ENCODE data around the gene MAP4. TPM values are rescaled to one million over a fixed set of nuclear protein-coding genes. Genes with fewer than 3 reads are reported as not detected.

The MAP4 gene
- total and polyA plus RNA-seq, 3 experiments from 2014 or later = 55.7 to 117 (median 114) TPM

GRCh38 chr3:47996440-47996839 lies 19.8 kb downstream of the MAP4 start:
- Mint-ChIP-seq H3K27ac (peak overlapping the region in 4 of 8 donors; percentile 32 to 74 (median 56)), H3K4me3 (no peak overlapping the region), H3K27me3 (no peaks in the 10 kb centered on the region), H3K4me1 (peaks cover 10 to 36% (median 35%) of the 10 kb centered on the region in 3 donors), H3K9me3 (no peaks in the 10 kb centered on the region), H3K36me3 (peaks cover 5 to 43% (median 10%) of the 10 kb centered on the region in 3 donors)
- no peak overlapping the region for H3K27ac ChIP-seq (ENCODE audit: low read depth, low read length)
- H3K27me3 ChIP-seq (ENCODE audit: insufficient read depth, low read length, poor library complexity, severe bottlenecking) = no peaks in the 10 kb centered on the region
- no peaks in the 10 kb centered on the region for H3K4me1 ChIP-seq (ENCODE audit: insufficient read depth, low read length)
- DNase-seq = no peak
- H3K4me3 ChIP-seq (ENCODE audit: low read length) = no peak overlapping the region
- H3K9me3 ChIP-seq (ENCODE audit: low read length) = no peaks in the 10 kb centered on the region
- no peaks in the 10 kb centered on the region for H3K36me3 ChIP-seq (ENCODE audit: insufficient read depth, low read length)
- ChIA-PET POLR2A (no interaction called here), CTCF (interaction anchor here (0.7 to 1.6 kb wide), 2 partner anchors 159 to 180 kb away, joined by 4 read pairs; no protein-coding TSS in a partner anchor)

- Mint-ChIP-seq H3K27me3 (no peaks in the 10 kb centered on the region), H3K4me1 (peaks cover 10 to 35% (median 33%) of the 10 kb centered on the region in 3 donors), H3K27ac (no peak overlapping the region), H3K4me3 (no peak overlapping the region), H3K9me3 (no peaks in the 10 kb centered on the region), H3K36me3 (peaks cover 5 to 46% (median 12%) of the 10 kb centered on the region in 3 donors)
- no peaks in the 10 kb centered on the region for H3K4me1 ChIP-seq (ENCODE audit: insufficient read depth, low read length)
- H3K9me3 ChIP-seq (ENCODE audit: low read length) = no peaks in the 10 kb centered on the region
- H3K4me3 ChIP-seq (ENCODE audit: low read length) = no peak overlapping the region
- DNase-seq = no peak
- H3K36me3 ChIP-seq (ENCODE audit: insufficient read depth, low read length) = no peaks in the 10 kb centered on the region
- POLR2A ChIA-PET = no interaction called here
- no peaks in the 10 kb centered on the region for H3K27me3 ChIP-seq (ENCODE audit: insufficient read depth, low read length, poor library complexity, severe bottlenecking)
- H3K27ac ChIP-seq (ENCODE audit: low read depth, low read length) = no peak overlapping the region
- CTCF ChIA-PET = no interaction called here
These were observed 22.0 kb downstream of the MAP4 start for GRCh38 chr3:47994180-47994579.

- no peak overlapping the region for H3K27ac Mint-ChIP-seq
- H3K4me1 Mint-ChIP-seq = peaks cover 6 to 9% (median 8%) of the 10 kb centered on the region in 3 donors
- no peaks in the 10 kb centered on the region for H3K4me1 ChIP-seq (ENCODE audit: insufficient read depth, low read length)
- no peak for DNase-seq
- no peaks in the 10 kb centered on the region for H3K9me3 ChIP-seq (ENCODE audit: low read length)
- no peaks in the 10 kb centered on the region for H3K9me3 Mint-ChIP-seq
- no peak overlapping the region for H3K27ac ChIP-seq (ENCODE audit: low read depth, low read length)
- H3K4me3 Mint-ChIP-seq = no peak overlapping the region
- no peak overlapping the region for H3K4me3 ChIP-seq (ENCODE audit: low read length)
- no peaks in the 10 kb centered on the region for H3K36me3 ChIP-seq (ENCODE audit: insufficient read depth, low read length)
- CTCF ChIA-PET = interaction anchor here (2.6 kb wide), 1 partner anchor 166 kb away, joined by 10 read pairs; no protein-coding TSS in a partner anchor
- peaks cover 0 to 40% (median 12%) of the 10 kb centered on the region in 3 donors for H3K36me3 Mint-ChIP-seq
- POLR2A ChIA-PET = no interaction called here
- no peaks in the 10 kb centered on the region for H3K27me3 Mint-ChIP-seq
- no peaks in the 10 kb centered on the region for H3K27me3 ChIP-seq (ENCODE audit: insufficient read depth, low read length, poor library complexity, severe bottlenecking)
These were observed 24.9 kb downstream of the MAP4 start for GRCh38 chr3:47991341-47991740.

GRCh38 chr3:47989981-47990440 lies 26.2 kb downstream of the MAP4 start:
- Histone ChIP-seq H3K9me3 (ENCODE audit: low read length) (no peaks in the 10 kb centered on the region), H3K27me3 (ENCODE audit: insufficient read depth, low read length, poor library complexity, severe bottlenecking) (no peaks in the 10 kb centered on the region), H3K27ac (ENCODE audit: low read depth, low read length) (no peak overlapping the region), H3K36me3 (ENCODE audit: insufficient read depth, low read length) (no peaks in the 10 kb centered on the region), H3K4me1 (ENCODE audit: insufficient read depth, low read length) (no peaks in the 10 kb centered on the region), H3K4me3 (ENCODE audit: low read length) (no peak overlapping the region)
- ChIA-PET CTCF (interaction anchor here (0.6 to 2.0 kb wide), 16 partner anchors 9 to 469 kb away, joined by 3 to 21 read pairs (median 4); no protein-coding TSS in a partner anchor), POLR2A (interaction anchor here (0.7 kb wide), 1 partner anchor 130 kb away, joined by 3 read pairs; no protein-coding TSS in a partner anchor)
- DNase-seq = peak; percentile 46 to 80 (median 59)
- no peaks in the 10 kb centered on the region for H3K27me3 Mint-ChIP-seq
- H3K36me3 Mint-ChIP-seq = peaks cover 0 to 33% (median 18%) of the 10 kb centered on the region in 3 donors
- H3K9me3 Mint-ChIP-seq = no peaks in the 10 kb centered on the region
- H3K4me1 Mint-ChIP-seq = peaks cover 3 to 9% (median 8%) of the 10 kb centered on the region in 3 donors
- H3K4me3 Mint-ChIP-seq = no peak overlapping the region
- peak overlapping the region in 1 of 8 donors; percentile 14 for H3K27ac Mint-ChIP-seq

- CTCF ChIA-PET = no interaction called here
- Histone ChIP-seq H3K27me3 (ENCODE audit: insufficient read depth, low read length, poor library complexity, severe bottlenecking) (no peaks in the 10 kb centered on the region), H3K4me1 (ENCODE audit: insufficient read depth, low read length) (no peaks in the 10 kb centered on the region), H3K36me3 (ENCODE audit: insufficient read depth, low read length) (no peaks in the 10 kb centered on the region), H3K27ac (ENCODE audit: low read depth, low read length) (no peak overlapping the region), H3K9me3 (ENCODE audit: low read length) (no peaks in the 10 kb centered on the region), H3K4me3 (ENCODE audit: low read length) (no peak overlapping the region)
- Mint-ChIP-seq H3K27ac (no peak overlapping the region), H3K36me3 (peaks cover 0 to 14% (median 11%) of the 10 kb centered on the region in 3 donors), H3K4me1 (peaks cover 3 to 9% (median 8%) of the 10 kb centered on the region in 3 donors), H3K9me3 (no peaks in the 10 kb centered on the region), H3K4me3 (no peak overlapping the region), H3K27me3 (no peaks in the 10 kb centered on the region)
- no peak for DNase-seq
- POLR2A ChIA-PET = no interaction called here
These were observed 30.8 kb downstream of the MAP4 start for GRCh38 chr3:47985381-47985780.

GRCh38 chr3:47984075-47984728 lies 32.0 kb downstream of the MAP4 start:
- Mint-ChIP-seq H3K27me3 (no peaks in the 10 kb centered on the region), H3K4me3 (no peak overlapping the region), H3K27ac (no peak overlapping the region), H3K4me1 (peaks cover under 1 to 3% (median 2%) of the 10 kb centered on the region in 3 donors), H3K36me3 (peaks cover 0 to 14% (median 11%) of the 10 kb centered on the region in 3 donors), H3K9me3 (no peaks in the 10 kb centered on the region)
- no peaks in the 10 kb centered on the region for H3K27me3 ChIP-seq (ENCODE audit: insufficient read depth, low read length, poor library complexity, severe bottlenecking)
- H3K4me1 ChIP-seq (ENCODE audit: insufficient read depth, low read length) = no peaks in the 10 kb centered on the region
- ChIA-PET POLR2A (no interaction called here), CTCF (interaction anchor here (1.9 kb wide), 1 partner anchor 159 kb away, joined by 6 read pairs; no protein-coding TSS in a partner anchor)
- no peaks in the 10 kb centered on the region for H3K9me3 ChIP-seq (ENCODE audit: low read length)
- H3K27ac ChIP-seq (ENCODE audit: low read depth, low read length) = no peak overlapping the region
- no peaks in the 10 kb centered on the region for H3K36me3 ChIP-seq (ENCODE audit: insufficient read depth, low read length)
- no peak for DNase-seq
- no peak overlapping the region for H3K4me3 ChIP-seq (ENCODE audit: low read length)

GRCh38 chr3:47980795-47981194 lies 35.4 kb downstream of the MAP4 start:
- Histone ChIP-seq H3K4me1 (ENCODE audit: insufficient read depth, low read length) (no peaks in the 10 kb centered on the region), H3K27me3 (ENCODE audit: insufficient read depth, low read length, poor library complexity, severe bottlenecking) (no peaks in the 10 kb centered on the region), H3K9me3 (ENCODE audit: low read length) (no peaks in the 10 kb centered on the region), H3K36me3 (ENCODE audit: insufficient read depth, low read length) (no peaks in the 10 kb centered on the region), H3K27ac (ENCODE audit: low read depth, low read length) (no peak overlapping the region), H3K4me3 (ENCODE audit: low read length) (no peak overlapping the region)
- no peaks in the 10 kb centered on the region for H3K27me3 Mint-ChIP-seq
- DNase-seq = no peak
- peaks cover 0 to 11% (median 4%) of the 10 kb centered on the region in 3 donors for H3K36me3 Mint-ChIP-seq
- H3K9me3 Mint-ChIP-seq = no peaks in the 10 kb centered on the region
- peaks cover 0 to 2% (median 0%) of the 10 kb centered on the region in 3 donors for H3K4me1 Mint-ChIP-seq
- ChIA-PET CTCF (interaction anchor here (2.1 kb wide), 1 partner anchor 9 kb away, joined by 8 read pairs; no protein-coding TSS in a partner anchor), POLR2A (no interaction called here)
- H3K27ac Mint-ChIP-seq = no peak overlapping the region
- no peak overlapping the region for H3K4me3 Mint-ChIP-seq

- Mint-ChIP-seq H3K9me3 (no peaks in the 10 kb centered on the region), H3K4me1 (no peaks in the 10 kb centered on the region), H3K36me3 (peaks cover 0 to 16% (median 3%) of the 10 kb centered on the region in 3 donors), H3K27ac (peak overlapping the region in 1 of 8 donors; percentile 31), H3K4me3 (no peak overlapping the region), H3K27me3 (no peaks in the 10 kb centered on the region)
- Histone ChIP-seq H3K9me3 (ENCODE audit: low read length) (no peaks in the 10 kb centered on the region), H3K4me3 (ENCODE audit: low read length) (no peak overlapping the region), H3K36me3 (ENCODE audit: insufficient read depth, low read length) (no peaks in the 10 kb centered on the region), H3K27ac (ENCODE audit: low read depth, low read length) (no peak overlapping the region), H3K4me1 (ENCODE audit: insufficient read depth, low read length) (no peaks in the 10 kb centered on the region), H3K27me3 (ENCODE audit: insufficient read depth, low read length, poor library complexity, severe bottlenecking) (no peaks in the 10 kb centered on the region)
- POLR2A ChIA-PET = no interaction called here
- CTCF ChIA-PET = no interaction called here
- no peak for DNase-seq
These were observed 37.1 kb downstream of the MAP4 start for GRCh38 chr3:47979070-47979469.

Data from CD8-positive, alpha-beta memory T cell (primary cell).